Endodermal cell (in vitro differentiated cells): ENCODE results near the gene SYT2. TPM values are rescaled to one million over a fixed set of nuclear protein-coding genes. Genes with fewer than 3 reads are reported as not detected.
A peak's percentile ranks its signal among the peaks of the same experiment; 100 is the strongest.

Source experiments
- DNase-seq: peaks from one replicate; pipeline ENCODE4 v3.0.0-alpha.2; 2017
- H3K27ac ChIP-seq: 2 replicates; pipeline ENCODE4 v1.5.1; 2013; ENCODE audit warnings: mild to moderate bottlenecking, low read depth, low read length, moderate library complexity
- H3K27me3 ChIP-seq: 2 replicates; pipeline ENCODE4 v1.6.1; 2013; ENCODE audit warnings: mild to moderate bottlenecking, low read length, moderate library complexity; ENCODE audit not compliant: insufficient read depth, control insufficient read depth, poor library complexity, severe bottlenecking
- H3K36me3 ChIP-seq: 2 replicates; pipeline ENCODE4 v1.7.0; 2013; ENCODE audit warnings: mild to moderate bottlenecking, low read length, moderate library complexity; ENCODE audit not compliant: control insufficient read depth, insufficient read depth
- H3K4me1 ChIP-seq: one replicate; pipeline ENCODE4 v1.7.0; 2013; ENCODE audit warnings: low read length; ENCODE audit not compliant: control insufficient read depth, insufficient read depth
- H3K4me3 ChIP-seq: 2 replicates; pipeline ENCODE4 v1.5.1; 2013; ENCODE audit warnings: mild to moderate bottlenecking, low read length, moderate library complexity
- H3K9ac ChIP-seq: 2 replicates; pipeline ENCODE4 v1.6.1; 2013; ENCODE audit warnings: mild to moderate bottlenecking, low read length, moderate library complexity; ENCODE audit not compliant: poor library complexity, severe bottlenecking; ENCODE audit errors: extremely low read depth
- H3K9me3 ChIP-seq: 2 replicates; pipeline ENCODE4 v1.6.1; 2013; ENCODE audit warnings: mild to moderate bottlenecking, low read length, moderate library complexity; ENCODE audit not compliant: control insufficient read depth
- H3K27ac Mint-ChIP-seq: 2 replicates; pipeline ENCODE4 v1.8.0; 2020; ENCODE audit warnings: mixed read lengths
- H3K27me3 Mint-ChIP-seq: 2 replicates; pipeline ENCODE4 v1.8.0; 2021; ENCODE audit warnings: mild to moderate bottlenecking, mixed read lengths; ENCODE audit not compliant: insufficient read depth
- H3K36me3 Mint-ChIP-seq: 2 replicates; pipeline ENCODE4 v1.8.0; 2020; ENCODE audit warnings: low read depth, mixed read lengths
- H3K4me1 Mint-ChIP-seq: 2 replicates; pipeline ENCODE4 v1.8.0; 2020; ENCODE audit warnings: mixed read lengths
- H3K4me3 Mint-ChIP-seq: 2 replicates; pipeline ENCODE4 v1.8.0; 2020; ENCODE audit warnings: mild to moderate bottlenecking, moderate library complexity, mixed read lengths
- H3K9me3 Mint-ChIP-seq: 2 replicates; pipeline ENCODE4 v1.8.0; 2020; ENCODE audit warnings: mild to moderate bottlenecking, mixed read lengths
- CTCF ChIP-seq: fragments of 200-600 bp; sonication (generic); conservative IDR thresholded peaks from 2 replicates; pipeline ENCODE4 v1.5.0; 2021; ENCODE audit warnings: antibody characterized with exemption, mild to moderate bottlenecking
- WGBS, 2 experiments: methylation state at CpG; one replicate each; pipeline versions ENCODE4 v1.1.5 to v1.1.7; 2013; ENCODE audit warnings: missing lambda C conversion rate in 2 of 2, mixed read lengths in 1 of 2; ENCODE audit not compliant: insufficient coverage in 1 of 2, insufficient read length in 1 of 2; 5-methylcytosine and 5-hydroxymethylcytosine counted together
- total RNA-seq, 2 donors: library from RNA; stranded (reverse); fragmentation: NEBNext Ultra II Directional in 1 of 2; extraction: Animal tissue kit (Norgen Biotek cat#: 25700) in 1 of 2; gene quantifications; 2 replicates in 1 of 2; 3 replicates in 1 of 2; pipeline ENCODE4 v1.2.1, GENCODE V29; 2021

SYT2 gene
- total RNA-seq, 2 donors from 2014 or later = 2.9 to 4.4 TPM

GRCh38 chr1:202588503-202589189 is 121.6 kb downstream of the SYT2 start:
- 94 to 96% methylated on average over 4 of the region's 4 CpGs for WGBS, 2 experiments
- no peaks in the 10 kb centered on the region for H3K27me3 Mint-ChIP-seq
- no peaks in the 10 kb centered on the region for H3K27me3 ChIP-seq
- TF ChIP-seq CTCF = no peak
- H3K36me3 Mint-ChIP-seq = no peaks in the 10 kb centered on the region
- no peak for DNase-seq
- H3K4me3 ChIP-seq = no peak overlapping the region
- peaks cover 50% of the 10 kb centered on the region for H3K4me1 Mint-ChIP-seq
- peak overlapping the region; percentile 39 for H3K27ac ChIP-seq
- H3K4me3 Mint-ChIP-seq = no peak overlapping the region
- peaks cover 43% of the 10 kb centered on the region for H3K4me1 ChIP-seq
- H3K27ac Mint-ChIP-seq = peak overlapping the region; percentile 91
- no peaks in the 10 kb centered on the region for H3K36me3 ChIP-seq
- no peaks in the 10 kb centered on the region for H3K9me3 Mint-ChIP-seq
- no peak overlapping the region for H3K9ac ChIP-seq
- H3K9me3 ChIP-seq = no peaks in the 10 kb centered on the region

- Mint-ChIP-seq H3K4me3 (no peak overlapping the region), H3K27me3 (no peaks in the 10 kb centered on the region), H3K36me3 (no peaks in the 10 kb centered on the region), H3K4me1 (peaks cover 55% of the 10 kb centered on the region), H3K9me3 (no peaks in the 10 kb centered on the region), H3K27ac (peak overlapping the region; percentile 37)
- H3K27ac ChIP-seq = no peak overlapping the region
- H3K4me3 ChIP-seq = no peak overlapping the region
- no peak overlapping the region for H3K9ac ChIP-seq
- H3K4me1 ChIP-seq = peaks cover 47% of the 10 kb centered on the region
- no peak for TF ChIP-seq CTCF
- no peaks in the 10 kb centered on the region for H3K36me3 ChIP-seq
- WGBS, 2 experiments = 0% methylated on average over 1 of the region's 1 CpG; no CpG with 5 or more reads in 1 of the 2 experiments
- H3K27me3 ChIP-seq = no peaks in the 10 kb centered on the region
- no peaks in the 10 kb centered on the region for H3K9me3 ChIP-seq
- no peak for DNase-seq
Measured at GRCh38 chr1:202587859-202588485, 122.3 kb downstream of the SYT2 start.

DNA sequence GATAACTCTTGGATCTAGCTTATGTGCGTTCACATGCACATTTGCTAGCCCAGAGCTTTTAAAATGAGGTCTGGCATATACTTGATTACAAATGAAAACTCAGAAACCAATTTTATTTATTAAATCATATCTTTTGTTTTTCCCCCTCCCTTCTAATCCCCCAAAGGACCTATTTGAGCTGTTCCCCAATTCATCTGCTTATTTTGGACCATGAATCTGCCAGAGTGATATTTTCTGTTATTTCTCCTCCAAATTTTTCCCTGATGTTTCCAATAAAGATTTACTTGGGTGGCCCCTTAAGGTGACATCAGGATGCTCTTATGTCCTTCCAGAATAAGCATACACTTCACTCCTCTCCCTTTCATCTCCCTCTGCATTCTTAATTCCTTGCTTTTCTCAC is 123.4 kb downstream of the SYT2 start:
- Mint-ChIP-seq H3K36me3 (no peaks in the 10 kb centered on the region), H3K9me3 (no peaks in the 10 kb centered on the region), H3K27ac (no peak overlapping the region), H3K4me1 (peaks cover 58% of the 10 kb centered on the region), H3K27me3 (no peaks in the 10 kb centered on the region), H3K4me3 (no peak overlapping the region)
- H3K36me3 ChIP-seq = no peaks in the 10 kb centered on the region
- no peak overlapping the region for H3K27ac ChIP-seq
- 100% methylated on average over 1 of the region's 1 CpG for WGBS, 2 experiments
- H3K27me3 ChIP-seq = no peaks in the 10 kb centered on the region
- peaks cover 47% of the 10 kb centered on the region for H3K4me1 ChIP-seq
- no peaks in the 10 kb centered on the region for H3K9me3 ChIP-seq
- no peak overlapping the region for H3K9ac ChIP-seq
- no peak for DNase-seq
- TF ChIP-seq CTCF = no peak
- no peak overlapping the region for H3K4me3 ChIP-seq
